HepG2 (cell line): ENCODE results near the gene PSMD12.

ENCODE experiments used
- BRF2 ChIP-seq: sonication (generic); formaldehyde crosslinking; IDR thresholded peaks from 2 replicates; pipeline ENCODE4 v1.8.1; 2022; ENCODE audit warnings: mild to moderate bottlenecking, missing genetic modification reagents
- DRAP1 ChIP-seq: IDR thresholded peaks from 2 replicates; pipeline ENCODE4 v1.6.1; 2016; ENCODE audit warnings: missing genetic modification reagents, missing compliant biosample characterization
- NR1H2 ChIP-seq: sonication (generic); formaldehyde crosslinking; IDR thresholded peaks from 2 replicates; pipeline ENCODE4 v1.8.1; 2022; ENCODE audit warnings: low read depth, missing genetic modification reagents, borderline replicate concordance
- REST ChIP-seq, 2 experiments: IDR thresholded peaks; 2 replicates each; pipeline ENCODE4 v1.6.1; 2011 to 2012; ENCODE audit warnings: low read length in 2 of 2, borderline replicate concordance in 1 of 2, low read depth in 1 of 2, mild to moderate bottlenecking in 1 of 2, moderate library complexity in 1 of 2
- RFX5 ChIP-seq: IDR thresholded peaks from 2 replicates; pipeline ENCODE4 v1.6.1; 2011; ENCODE audit warnings: low read depth, low read length, improper control_type of control experiment
- SIN3A ChIP-seq: IDR thresholded peaks from 2 replicates; pipeline ENCODE4 v1.6.1; 2011; ENCODE audit warnings: low read depth, mild to moderate bottlenecking, control low read depth, low read length, borderline replicate concordance
- TIGD3 ChIP-seq: sonication (generic); formaldehyde crosslinking; IDR thresholded peaks from 2 replicates; pipeline ENCODE4 v1.5.1; 2020; ENCODE audit warnings: mild to moderate bottlenecking, missing genetic modification reagents, borderline replicate concordance

- no peak for TF ChIP-seq SIN3A
- TF ChIP-seq TIGD3 (CRISPR knock-in tag): no peak
- TF ChIP-seq REST (IDR thresholded peaks at IDR 0.05; ENCODE audit: borderline replicate concordance in 1 of 2, low read depth in 1 of 2, low read length in 2 of 2): no peak
- TF ChIP-seq NR1H2 (CRISPR knock-in tag): no peak
- no peak for TF ChIP-seq DRAP1 (CRISPR knock-in tag)
- no peak for TF ChIP-seq BRF2 (CRISPR knock-in tag)
- TF ChIP-seq RFX5: no peak
Observed at GRCh38 chr17:67375054-67375427, 8.7 kb upstream of the PSMD12 start.
